IMR-90 (cell line): ENCODE data around the gene HTR1E. TPM values are rescaled to one million over a fixed set of nuclear protein-coding genes. Genes with fewer than 3 reads are reported as not detected.

Experiments
- ATAC-seq: fragments of 200-7000 bp; cut with Tn5 transposase; 2 replicates; pipeline ENCODE4 v1.9.1; 2020; ENCODE audit warnings: low read depth, mild to moderate bottlenecking, moderate library complexity
- BruUV-seq: library from RNA; stranded (reverse); fragments of 400-500 nt; replicated peaks from 2 replicates; lab custom pipeline; 2021; lab: Mats Ljungman, UMichigan
- CTCF ChIA-PET: fragments of 300-600 bp; formaldehyde crosslinking; extraction: SDS; loops from one replicate; lab custom pipeline; 2021; ENCODE audit warnings: antibody characterized with exemption; lab: Yijun Ruan, JAX
- POLR2A ChIA-PET: fragments of 300-600 bp; sonication (Branson Sonifier 250); formaldehyde crosslinking; loops from one replicate; lab custom pipeline; 2022; ENCODE audit warnings: antibody characterized with exemption; ENCODE audit not compliant: unreplicated experiment; lab: Charles Lee
- DNase-seq: peaks from one replicate; pipeline ENCODE4 v3.0.0; 2013
- H2AFZ ChIP-seq: replicated peaks from 2 replicates; pipeline ENCODE3; 2013; ENCODE audit warnings: low read length, mild to moderate bottlenecking; ENCODE audit not compliant: poor library complexity
- H2AK5ac ChIP-seq: 2 replicates; pipeline ENCODE4 v1.6.1; 2013; ENCODE audit warnings: low read depth, low read length, inconsistent platforms
- H2AK9ac ChIP-seq: replicated peaks from 2 replicates; pipeline ENCODE3; 2013; ENCODE audit warnings: mild to moderate bottlenecking, low read depth, low read length, moderate library complexity; ENCODE audit not compliant: poor library complexity
- H2BK120ac ChIP-seq: 2 replicates; pipeline ENCODE4 v1.6.1; 2013; ENCODE audit warnings: low read depth, low read length, inconsistent platforms
- H2BK15ac ChIP-seq: 3 replicates; pipeline ENCODE4 v1.6.1; 2013; ENCODE audit warnings: low read depth, low read length, inconsistent platforms
- H2BK20ac ChIP-seq: 2 replicates; pipeline ENCODE4 v1.6.1; 2013; ENCODE audit warnings: low read depth, mild to moderate bottlenecking, inconsistent platforms, low read length, moderate library complexity
- H2BK5ac ChIP-seq: 2 replicates; pipeline ENCODE4 v1.6.1; 2013; ENCODE audit warnings: mild to moderate bottlenecking, low read depth, low read length, inconsistent platforms; ENCODE audit not compliant: poor library complexity, severe bottlenecking
- H3K14ac ChIP-seq: replicated peaks from 2 replicates; pipeline ENCODE4 v1.6.1; 2013; ENCODE audit warnings: low read depth, low read length, inconsistent platforms
- H3K18ac ChIP-seq: 2 replicates; pipeline ENCODE4 v1.6.1; 2013; ENCODE audit warnings: low read depth, low read length, control low read depth
- H3K23ac ChIP-seq: 2 replicates; pipeline ENCODE4 v1.6.1; 2013; ENCODE audit warnings: low read depth, low read length, inconsistent platforms
- H3K27ac ChIP-seq: 2 replicates; pipeline ENCODE4 v1.5.1; 2013; ENCODE audit warnings: mild to moderate bottlenecking, control low read depth, low read length; ENCODE audit not compliant: insufficient read depth
- H3K27me3 ChIP-seq: 2 replicates; pipeline ENCODE4 v1.6.1; 2013; ENCODE audit warnings: low read length; ENCODE audit not compliant: control insufficient read depth, insufficient read depth
- H3K36me3 ChIP-seq: 2 replicates; pipeline ENCODE4 v1.6.1; 2013; ENCODE audit warnings: low read length, mixed read lengths; ENCODE audit not compliant: control insufficient read depth, insufficient read depth
- H3K4ac ChIP-seq: 2 replicates; pipeline ENCODE4 v1.6.1; 2013; ENCODE audit warnings: low read depth, low read length, inconsistent platforms
- H3K4me1 ChIP-seq: 2 replicates; pipeline ENCODE4 v1.6.1; 2013; ENCODE audit warnings: low read length, mixed read lengths; ENCODE audit not compliant: control insufficient read depth, insufficient read depth
- H3K4me2 ChIP-seq: 2 replicates; pipeline ENCODE4 v1.6.1; 2013; ENCODE audit warnings: low read depth, mild to moderate bottlenecking, control low read depth, low read length, moderate library complexity
- H3K4me3 ChIP-seq: 2 replicates; pipeline ENCODE4 v1.5.1; 2013; ENCODE audit warnings: low read depth, mild to moderate bottlenecking, control low read depth, low read length, moderate library complexity; ENCODE audit not compliant: insufficient read depth
- H3K56ac ChIP-seq: 2 replicates; pipeline ENCODE4 v1.6.1; 2013; ENCODE audit warnings: low read length, inconsistent platforms; ENCODE audit not compliant: insufficient read depth; ENCODE audit errors: extremely low read depth
- H3K79me1 ChIP-seq, 2 experiments: 2 replicates each; pipeline ENCODE4 v1.6.1; 2013; ENCODE audit warnings: low read length in 2 of 2, inconsistent platforms in 1 of 2, low read depth in 1 of 2
- H3K9ac ChIP-seq: 2 replicates; pipeline ENCODE4 v1.6.1; 2013; ENCODE audit warnings: low read depth, low read length, control low read depth
- H3K9me1 ChIP-seq: 2 replicates; pipeline ENCODE4 v1.6.1; 2013; ENCODE audit warnings: low read length, inconsistent platforms; ENCODE audit not compliant: insufficient read depth
- H3K9me3 ChIP-seq: 2 replicates; pipeline ENCODE4 v1.6.1; 2013; ENCODE audit warnings: low read length; ENCODE audit not compliant: control insufficient read depth, insufficient read depth
- H4K20me1 ChIP-seq: 2 replicates; pipeline ENCODE4 v1.6.1; 2013; ENCODE audit warnings: low read length, inconsistent platforms; ENCODE audit not compliant: insufficient read depth
- H4K5ac ChIP-seq: 2 replicates; pipeline ENCODE4 v1.6.1; 2013; ENCODE audit warnings: mild to moderate bottlenecking, low read depth, low read length, control low read depth
- H4K8ac ChIP-seq, 2 experiments: 2 replicates each; pipeline ENCODE4 v1.6.1; 2013; ENCODE audit warnings: low read depth in 2 of 2, low read length in 2 of 2, control low read depth in 1 of 2, inconsistent platforms in 1 of 2
- H4K91ac ChIP-seq: 2 replicates; pipeline ENCODE4 v1.6.1; 2013; ENCODE audit warnings: low read depth, low read length, inconsistent platforms; ENCODE audit not compliant: insufficient read depth
- BHLHE40 ChIP-seq: fragments of 150-350 bp; IDR thresholded peaks from 2 replicates; pipeline ENCODE4 v1.6.1; 2016; ENCODE audit warnings: mild to moderate bottlenecking, low read depth, low read length
- MXI1 ChIP-seq: IDR thresholded peaks from 2 replicates; pipeline ENCODE4 v1.6.1; 2012; ENCODE audit warnings: low read depth, mild to moderate bottlenecking, low read length, moderate library complexity, borderline replicate concordance
- RCOR1 ChIP-seq: IDR thresholded peaks from 2 replicates; pipeline ENCODE4 v1.6.1; 2012; ENCODE audit warnings: mild to moderate bottlenecking, low read length, improper control_type of control experiment; ENCODE audit not compliant: insufficient replicate concordance
- RFX5 ChIP-seq: IDR thresholded peaks from 2 replicates; pipeline ENCODE4 v1.8.0; 2012; ENCODE audit warnings: low read depth, mild to moderate bottlenecking, low read length, moderate library complexity
- WGBS, 2 experiments: methylation state at CpG; one replicate each; pipeline versions ENCODE4 v1.1.5 to v1.1.7; 2013; ENCODE audit warnings: missing lambda C conversion rate in 2 of 2; ENCODE audit not compliant: insufficient read length in 1 of 2; ENCODE audit errors: extremely low coverage in 2 of 2; 5-methylcytosine and 5-hydroxymethylcytosine counted together
- dilution Hi-C: fragments of 300-500 bp; cut with HindIII; formaldehyde crosslinking; loops from one replicate; pipeline ENCODE4 v1.14.3; 2018; ENCODE audit warnings: low sequenced_read_pairs; ENCODE audit not compliant: unreplicated experiment
- in situ Hi-C: fragments of 300-500 bp; cut with MboI; formaldehyde crosslinking; loops from 3 replicates; pipeline ENCODE4 v1.14.3; 2019; ENCODE audit warnings: low sequenced_read_pairs, inconsistent platforms, mixed read lengths
- intact Hi-C: fragments of 100-400 bp; cut with micrococcal nuclease; formaldehyde crosslinking; loops from 2 replicates; pipeline ENCODE4 v1.10.0; 2022
- polyA plus RNA-seq, 3 experiments: library from polyadenylated mRNA; depleted of rRNA; stranded (reverse); fragments of >200 nt; gene quantifications; 2 replicates each; pipeline ENCODE4 v1.2.3, GENCODE V29; 2012; ENCODE audit warnings: low replicate concordance in 1 of 3
- total RNA-seq: library from RNA; depleted of rRNA; stranded (reverse); fragments of >200 nt; gene quantifications from 2 replicates; pipeline ENCODE4 v1.2.3, GENCODE V29; 2012
- TF ChIP-seq, protein P1 (sequence below): fragments of 150-350 bp; IDR thresholded peaks from 2 replicates; pipeline ENCODE4 v1.6.1; 2017; ENCODE audit warnings: mild to moderate bottlenecking, antibody characterized with exemption, low read length, low read depth
- TF ChIP-seq, protein P2 (sequence below): conservative IDR thresholded peaks from 2 replicates; pipeline ENCODE4 v1.5.1; 2012; ENCODE audit warnings: mild to moderate bottlenecking, low read depth, low read length, improper control_type of control experiment

HTR1E gene
- total and polyA plus RNA-seq, 2 of the 4 experiments (the other 2 are of a cell fraction) = not detected

DNA sequence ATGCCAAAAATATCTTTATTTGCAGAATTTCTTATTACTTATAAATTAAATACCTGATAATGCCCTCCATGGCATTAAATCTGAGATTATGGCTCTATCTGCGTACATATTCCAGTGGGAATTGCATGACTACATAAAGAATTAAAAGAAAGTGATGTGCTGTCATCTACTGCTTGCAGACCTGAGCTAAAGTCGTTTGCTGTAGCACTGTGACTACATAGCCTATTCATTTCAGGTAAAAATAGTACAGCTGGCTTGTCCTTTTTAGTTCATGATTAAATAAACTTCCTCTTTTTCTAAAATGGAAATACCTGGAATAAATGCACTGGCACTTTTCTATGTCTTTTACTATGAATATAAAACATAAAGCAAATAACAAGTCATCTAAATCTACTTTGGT lies 79.4 kb downstream of the HTR1E start:
- CTCF ChIA-PET = no interaction called here
- BruUV-seq = no TSS peak
- in situ Hi-C loops = loop anchor here (25.0 kb wide), 1 partner anchor 1254 kb away; no protein-coding TSS in a partner anchor

More for the DNA sequence above, 79.4 kb downstream of the HTR1E start:
- POLR2A ChIA-PET = no interaction called here
- H3K4me1 ChIP-seq = no peaks in the 10 kb centered on the region
- no peak overlapping the region for H3K18ac ChIP-seq
- H4K8ac ChIP-seq = no peak overlapping the region
- H4K5ac ChIP-seq = no peak overlapping the region
- no peak overlapping the region for H2AFZ ChIP-seq
- no peaks in the 10 kb centered on the region for H4K20me1 ChIP-seq
- dilution Hi-C loops = no loop called here
- H3K9me3 ChIP-seq = no peaks in the 10 kb centered on the region
- H3K27me3 ChIP-seq = no peaks in the 10 kb centered on the region
- no peak overlapping the region for H3K27ac ChIP-seq
- no peaks in the 10 kb centered on the region for H3K36me3 ChIP-seq
- H2BK120ac ChIP-seq = no peak overlapping the region
- H2AK9ac ChIP-seq = no peak overlapping the region
- no peaks in the 10 kb centered on the region for H3K79me1 ChIP-seq
- no peak overlapping the region for H3K4me2 ChIP-seq
- no peak overlapping the region for H4K91ac ChIP-seq
- no peak overlapping the region for H2BK15ac ChIP-seq
- H2BK5ac ChIP-seq = no peak overlapping the region
- no peak overlapping the region for H3K4me3 ChIP-seq
- H3K14ac ChIP-seq = no peak overlapping the region
- H3K23ac ChIP-seq = no peak overlapping the region
- H3K4ac ChIP-seq = no peak overlapping the region
- no CpG with 5 or more reads among the region's 2 CpGs for WGBS, 2 experiments
- no peak overlapping the region for H3K9ac ChIP-seq
- H3K9me1 ChIP-seq = no peaks in the 10 kb centered on the region
- no peak overlapping the region for H2AK5ac ChIP-seq
- intact Hi-C loops = no loop called here
- no peak overlapping the region for H3K56ac ChIP-seq
- TF ChIP-seq RCOR1 (no peak), BHLHE40 (no peak), RFX5 (no peak), MXI1 (no peak)
- TF ChIP-seq, protein P1, sequence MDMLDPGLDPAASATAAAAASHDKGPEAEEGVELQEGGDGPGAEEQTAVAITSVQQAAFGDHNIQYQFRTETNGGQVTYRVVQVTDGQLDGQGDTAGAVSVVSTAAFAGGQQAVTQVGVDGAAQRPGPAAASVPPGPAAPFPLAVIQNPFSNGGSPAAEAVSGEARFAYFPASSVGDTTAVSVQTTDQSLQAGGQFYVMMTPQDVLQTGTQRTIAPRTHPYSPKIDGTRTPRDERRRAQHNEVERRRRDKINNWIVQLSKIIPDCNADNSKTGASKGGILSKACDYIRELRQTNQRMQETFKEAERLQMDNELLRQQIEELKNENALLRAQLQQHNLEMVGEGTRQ = no peak
- TF ChIP-seq, protein P2, sequence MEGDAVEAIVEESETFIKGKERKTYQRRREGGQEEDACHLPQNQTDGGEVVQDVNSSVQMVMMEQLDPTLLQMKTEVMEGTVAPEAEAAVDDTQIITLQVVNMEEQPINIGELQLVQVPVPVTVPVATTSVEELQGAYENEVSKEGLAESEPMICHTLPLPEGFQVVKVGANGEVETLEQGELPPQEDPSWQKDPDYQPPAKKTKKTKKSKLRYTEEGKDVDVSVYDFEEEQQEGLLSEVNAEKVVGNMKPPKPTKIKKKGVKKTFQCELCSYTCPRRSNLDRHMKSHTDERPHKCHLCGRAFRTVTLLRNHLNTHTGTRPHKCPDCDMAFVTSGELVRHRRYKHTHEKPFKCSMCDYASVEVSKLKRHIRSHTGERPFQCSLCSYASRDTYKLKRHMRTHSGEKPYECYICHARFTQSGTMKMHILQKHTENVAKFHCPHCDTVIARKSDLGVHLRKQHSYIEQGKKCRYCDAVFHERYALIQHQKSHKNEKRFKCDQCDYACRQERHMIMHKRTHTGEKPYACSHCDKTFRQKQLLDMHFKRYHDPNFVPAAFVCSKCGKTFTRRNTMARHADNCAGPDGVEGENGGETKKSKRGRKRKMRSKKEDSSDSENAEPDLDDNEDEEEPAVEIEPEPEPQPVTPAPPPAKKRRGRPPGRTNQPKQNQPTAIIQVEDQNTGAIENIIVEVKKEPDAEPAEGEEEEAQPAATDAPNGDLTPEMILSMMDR = no peak
- DNase-seq = no peak
- H2BK20ac ChIP-seq = no peak overlapping the region
- ATAC-seq = no peak
